Activated CD4-positive, alpha-beta T cell treated with anti-CD3 and anti-CD28 coated beads, Interleukin-2, amount 10 ng/mL, durations not matched to agents 7 days and 5 days (primary cell): ENCODE data around the gene SLC6A13. TPM values are rescaled to one million over a fixed set of nuclear protein-coding genes. Genes with fewer than 3 reads are reported as not detected.

Source experiments
- CTCF ChIA-PET: fragments of 350-600 bp; sonication (Branson Sonifier 250); formaldehyde crosslinking; loops from one replicate; lab custom pipeline; 2021; ENCODE audit warnings: antibody characterized with exemption; lab: Charles Lee
- POLR2A ChIA-PET: fragments of 350-600 bp; sonication (Branson Sonifier 250); formaldehyde crosslinking; loops from one replicate; lab custom pipeline; 2021; ENCODE audit warnings: antibody characterized with exemption; lab: Charles Lee
- DNase-seq: peaks from one replicate; pipeline ENCODE4 v3.0.0-alpha.2; 2020
- H3K27ac Mint-ChIP-seq: one replicate; pipeline ENCODE4 v1.8.0; 2021; ENCODE audit warnings: mild to moderate bottlenecking, moderate library complexity, mixed read lengths
- H3K27me3 Mint-ChIP-seq: one replicate; pipeline ENCODE4 v1.8.0; 2021; ENCODE audit warnings: mixed read lengths
- H3K36me3 Mint-ChIP-seq: one replicate; pipeline ENCODE4 v1.8.0; 2021; ENCODE audit warnings: low read depth, mixed read lengths
- H3K4me1 Mint-ChIP-seq: one replicate; pipeline ENCODE4 v1.8.0; 2021; ENCODE audit warnings: mixed read lengths
- H3K4me3 Mint-ChIP-seq: one replicate; pipeline ENCODE4 v1.8.0; 2021; ENCODE audit warnings: mild to moderate bottlenecking, moderate library complexity, mixed read lengths
- H3K9me3 Mint-ChIP-seq: one replicate; pipeline ENCODE4 v1.8.0; 2021; ENCODE audit warnings: mixed read lengths
- total RNA-seq, 2 experiments: library from RNA; stranded (reverse); gene quantifications; one replicate each; pipeline ENCODE4 v1.2.3, GENCODE V29; 2021

The SLC6A13 gene
- total RNA-seq, 2 experiments from 2014 or later: 0.15 to 0.19 TPM

GRCh38 chr12:182381-182892 is 80.2 kb downstream of the SLC6A13 start:
- H3K27ac Mint-ChIP-seq: no peak overlapping the region
- H3K4me3 Mint-ChIP-seq: no peak overlapping the region
- H3K27me3 Mint-ChIP-seq: peaks cover 9% of the 10 kb centered on the region

GRCh38 chr12:181921-182320 is 80.7 kb downstream of the SLC6A13 start:
- no peaks in the 10 kb centered on the region for H3K36me3 Mint-ChIP-seq
- no peaks in the 10 kb centered on the region for H3K9me3 Mint-ChIP-seq
- DNase-seq: no peak
- no peak overlapping the region for H3K27ac Mint-ChIP-seq
- no peak overlapping the region for H3K4me3 Mint-ChIP-seq
- ChIA-PET POLR2A (no interaction called here), CTCF (interaction anchor here (0.8 kb wide), 1 partner anchor 37 kb away, joined by 3 read pairs; no protein-coding TSS in a partner anchor)
- H3K4me1 Mint-ChIP-seq: peaks cover 10% of the 10 kb centered on the region
- peaks cover 7% of the 10 kb centered on the region for H3K27me3 Mint-ChIP-seq

More at GRCh38 chr12:182381-182892, 80.2 kb downstream of the SLC6A13 start:
- ChIA-PET CTCF (no interaction called here), POLR2A (no interaction called here)
- no peak for DNase-seq
- Mint-ChIP-seq H3K9me3 (no peaks in the 10 kb centered on the region), H3K36me3 (no peaks in the 10 kb centered on the region), H3K4me1 (peaks cover 10% of the 10 kb centered on the region)

- peaks cover 3% of the 10 kb centered on the region for H3K27me3 Mint-ChIP-seq
- ChIA-PET CTCF (no interaction called here), POLR2A (no interaction called here)
- peaks cover 10% of the 10 kb centered on the region for H3K4me1 Mint-ChIP-seq
- H3K4me3 Mint-ChIP-seq: no peak overlapping the region
- no peaks in the 10 kb centered on the region for H3K9me3 Mint-ChIP-seq
- H3K27ac Mint-ChIP-seq: no peak overlapping the region
- no peak for DNase-seq
- H3K36me3 Mint-ChIP-seq: no peaks in the 10 kb centered on the region
Observed at GRCh38 chr12:180445-180844, 82.2 kb downstream of the SLC6A13 start.

- Mint-ChIP-seq H3K4me1 (peaks cover 10% of the 10 kb centered on the region), H3K36me3 (no peaks in the 10 kb centered on the region), H3K9me3 (no peaks in the 10 kb centered on the region), H3K27me3 (peaks cover 2% of the 10 kb centered on the region), H3K4me3 (no peak overlapping the region), H3K27ac (no peak overlapping the region)
- ChIA-PET POLR2A (no interaction called here), CTCF (interaction anchor here (1.3 kb wide), 1 partner anchor 35 kb away, joined by 3 read pairs; no protein-coding TSS in a partner anchor)
- no peak for DNase-seq
Observed at GRCh38 chr12:179885-180284, 82.8 kb downstream of the SLC6A13 start.

GRCh38 chr12:179131-179884 is 83.3 kb downstream of the SLC6A13 start:
- H3K4me1 Mint-ChIP-seq: peaks cover 10% of the 10 kb centered on the region
- H3K27ac Mint-ChIP-seq: no peak overlapping the region
- no peak overlapping the region for H3K4me3 Mint-ChIP-seq
- ChIA-PET CTCF (interaction anchor here (1.3 kb wide), 1 partner anchor 34 kb away, joined by 3 read pairs; no protein-coding TSS in a partner anchor), POLR2A (no interaction called here)
- H3K36me3 Mint-ChIP-seq: no peaks in the 10 kb centered on the region
- no peaks in the 10 kb centered on the region for H3K27me3 Mint-ChIP-seq
- no peaks in the 10 kb centered on the region for H3K9me3 Mint-ChIP-seq
- DNase-seq: no peak

GRCh38 chr12:178829-179109 is 83.9 kb downstream of the SLC6A13 start:
- DNase-seq: no peak
- Mint-ChIP-seq H3K27me3 (no peaks in the 10 kb centered on the region), H3K36me3 (no peaks in the 10 kb centered on the region), H3K4me3 (no peak overlapping the region), H3K4me1 (peaks cover 10% of the 10 kb centered on the region), H3K27ac (no peak overlapping the region), H3K9me3 (no peaks in the 10 kb centered on the region)
- ChIA-PET POLR2A (no interaction called here), CTCF (interaction anchor here (1.3 kb wide), 1 partner anchor 33 kb away, joined by 3 read pairs; no protein-coding TSS in a partner anchor)

GRCh38 chr12:177980-178828 is 84.4 kb downstream of the SLC6A13 start:
- DNase-seq: no peak
- ChIA-PET CTCF (interaction anchor here (1.2 kb wide), 1 partner anchor 8 kb away, joined by 3 read pairs; no protein-coding TSS in a partner anchor), POLR2A (no interaction called here)
- H3K4me1 Mint-ChIP-seq: peaks cover 10% of the 10 kb centered on the region
- H3K9me3 Mint-ChIP-seq: no peaks in the 10 kb centered on the region
- H3K27me3 Mint-ChIP-seq: no peaks in the 10 kb centered on the region
- no peaks in the 10 kb centered on the region for H3K36me3 Mint-ChIP-seq
- H3K4me3 Mint-ChIP-seq: no peak overlapping the region
- H3K27ac Mint-ChIP-seq: no peak overlapping the region

GRCh38 chr12:177336-177979 is 85.2 kb downstream of the SLC6A13 start:
- Mint-ChIP-seq H3K9me3 (no peaks in the 10 kb centered on the region), H3K4me1 (peaks cover 10% of the 10 kb centered on the region), H3K36me3 (no peaks in the 10 kb centered on the region), H3K27ac (no peak overlapping the region), H3K27me3 (no peaks in the 10 kb centered on the region), H3K4me3 (no peak overlapping the region)
- ChIA-PET CTCF (interaction anchor here (1.2 kb wide), 1 partner anchor 9 kb away, joined by 3 read pairs; no protein-coding TSS in a partner anchor), POLR2A (no interaction called here)
- no peak for DNase-seq

- Mint-ChIP-seq H3K4me3 (no peak overlapping the region), H3K4me1 (peaks cover 10% of the 10 kb centered on the region), H3K9me3 (no peaks in the 10 kb centered on the region), H3K27me3 (no peaks in the 10 kb centered on the region), H3K27ac (no peak overlapping the region), H3K36me3 (no peaks in the 10 kb centered on the region)
- CTCF ChIA-PET: interaction anchor here (1.2 kb wide), 1 partner anchor 10 kb away, joined by 3 read pairs; no protein-coding TSS in a partner anchor
- no peak for DNase-seq
- POLR2A ChIA-PET: no interaction called here
Observed at GRCh38 chr12:176321-177181, 86.1 kb downstream of the SLC6A13 start.

GRCh38 chr12:175759-176158 is 86.9 kb downstream of the SLC6A13 start:
- H3K36me3 Mint-ChIP-seq: no peaks in the 10 kb centered on the region
- no peaks in the 10 kb centered on the region for H3K9me3 Mint-ChIP-seq
- H3K4me1 Mint-ChIP-seq: peaks cover 10% of the 10 kb centered on the region
- H3K27ac Mint-ChIP-seq: no peak overlapping the region
- DNase-seq: no peak
- no peaks in the 10 kb centered on the region for H3K27me3 Mint-ChIP-seq
- ChIA-PET CTCF (no interaction called here), POLR2A (no interaction called here)
- H3K4me3 Mint-ChIP-seq: no peak overlapping the region

GRCh38 chr12:175250-175649 is 87.4 kb downstream of the SLC6A13 start:
- Mint-ChIP-seq H3K4me1 (peaks cover 5% of the 10 kb centered on the region), H3K9me3 (no peaks in the 10 kb centered on the region), H3K27me3 (no peaks in the 10 kb centered on the region), H3K36me3 (no peaks in the 10 kb centered on the region), H3K27ac (no peak overlapping the region), H3K4me3 (no peak overlapping the region)
- CTCF ChIA-PET: no interaction called here
- POLR2A ChIA-PET: no interaction called here
- no peak for DNase-seq

- H3K27me3 Mint-ChIP-seq: no peaks in the 10 kb centered on the region
- no peaks in the 10 kb centered on the region for H3K9me3 Mint-ChIP-seq
- ChIA-PET POLR2A (no interaction called here), CTCF (no interaction called here)
- H3K36me3 Mint-ChIP-seq: no peaks in the 10 kb centered on the region
- no peak for DNase-seq
- no peak overlapping the region for H3K27ac Mint-ChIP-seq
- H3K4me3 Mint-ChIP-seq: no peak overlapping the region
- H3K4me1 Mint-ChIP-seq: peaks cover 2% of the 10 kb centered on the region
Observed at GRCh38 chr12:174596-174995, 88.0 kb downstream of the SLC6A13 start.
